Right kidney (tissue), 1 donor: ENCODE measurements around the gene CTPS2.
"Not testable (repeated sequence)": the region's sequence is repeated elsewhere in the genome, so short reads cannot be mapped to it uniquely, and the experiment has no call there.

Experiments
- DNase-seq: peaks from one replicate; pipeline ENCODE4 v3.0.0-alpha.2; 2016

CTPS2 gene

GRCh38 chrX:16653424-16653823 is 59.0 kb downstream of the CTPS2 start:
- DNase-seq = no peak

GRCh38 chrX:16651391-16652024 is 61.0 kb downstream of the CTPS2 start:
- DNase-seq = no peak

DNA sequence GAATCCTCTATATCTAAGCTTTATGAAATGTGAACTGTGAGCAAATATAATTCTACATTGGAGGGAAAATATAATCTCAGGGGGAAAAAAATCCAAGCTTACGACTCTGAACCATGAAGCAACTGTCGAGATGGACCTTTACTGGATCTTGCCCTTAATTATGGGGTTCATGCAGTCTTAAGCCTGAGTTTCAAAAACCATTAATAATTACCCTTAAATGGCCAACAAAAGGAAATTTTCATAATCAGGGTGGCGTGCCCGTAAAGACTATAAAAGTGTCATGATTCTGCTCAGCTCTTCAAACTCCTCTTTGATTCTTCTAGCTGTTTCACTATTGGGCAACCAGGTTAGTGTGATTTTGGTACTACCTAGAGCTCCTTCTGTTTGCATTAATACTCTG is 62.6 kb downstream of the CTPS2 start, which contains the start of gene S100G:
S100G (plus strand) TSS at position 301 of the 400 bp plus-strand sequence. CDS start 849 bp downstream, outside the sequence.
- no peak for DNase-seq

GRCh38 chrX:16646366-16647138 is 65.9 kb downstream of the CTPS2 start:
- DNase-seq = no peak

- DNase-seq = no peak
Observed at GRCh38 chrX:16643176-16643575, 69.3 kb downstream of the CTPS2 start.

- DNase-seq = no peak
Observed at GRCh38 chrX:16640823-16641222, 71.6 kb downstream of the CTPS2 start.

DNA sequence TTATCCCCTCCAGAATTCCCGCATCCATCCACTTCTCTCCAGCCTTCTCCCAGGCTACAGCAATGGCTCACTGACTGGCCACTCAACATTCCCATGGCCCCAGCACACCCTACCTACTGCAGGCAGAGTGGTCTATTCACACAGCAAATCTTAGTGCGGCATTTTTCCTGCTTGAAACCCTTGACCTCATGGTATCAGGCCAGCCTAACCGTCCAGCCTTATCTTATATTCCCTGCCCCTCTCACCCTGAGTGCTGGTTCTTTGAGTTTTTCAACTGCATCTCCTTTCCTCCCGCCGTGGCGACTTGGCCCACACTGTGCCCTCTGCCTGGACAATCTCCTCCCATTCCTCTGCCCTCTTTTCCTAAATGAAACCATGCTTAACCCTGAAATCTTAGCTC is 72.5 kb downstream of the CTPS2 start:
- DNase-seq = no peak

DNA sequence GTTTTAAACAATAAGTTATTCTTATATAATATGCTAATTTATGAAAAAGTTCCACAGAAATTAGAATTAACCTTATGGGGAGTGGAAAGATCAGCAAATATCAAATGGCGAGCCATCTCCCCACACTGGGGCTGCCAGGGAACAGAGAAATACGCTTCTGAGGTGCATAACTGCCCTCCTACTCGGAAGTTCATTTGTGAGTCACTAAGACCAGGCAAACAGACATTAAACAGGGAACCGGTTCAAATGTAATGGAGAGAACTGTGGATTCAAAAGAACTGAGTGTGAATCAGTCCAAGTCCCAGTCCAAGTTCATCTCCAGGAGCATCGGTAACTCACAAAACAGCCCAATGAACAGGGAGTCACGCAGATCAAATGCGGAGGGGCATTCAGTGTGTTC is 73.9 kb downstream of the CTPS2 start:
- DNase-seq = no peak

DNA sequence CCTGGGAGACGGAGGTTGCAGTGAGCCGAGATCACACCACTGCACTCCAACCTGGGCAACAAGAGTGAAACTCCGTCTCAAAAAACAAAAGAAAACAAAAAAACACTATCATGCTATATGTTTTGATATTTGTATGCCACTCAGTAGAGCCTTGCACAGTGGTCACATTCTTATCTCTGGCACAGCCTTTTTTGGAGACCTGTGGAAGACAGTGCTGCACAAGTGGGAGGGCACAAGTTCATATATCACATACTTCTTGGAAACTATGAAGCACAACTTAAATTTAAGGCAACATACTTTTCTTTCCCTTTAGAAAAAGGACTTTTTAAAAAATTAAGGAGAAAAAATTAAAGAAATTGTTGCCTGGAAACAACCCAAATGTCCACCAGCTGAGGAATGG is 76.9 kb downstream of the CTPS2 start:
- no peak for DNase-seq

DNA sequence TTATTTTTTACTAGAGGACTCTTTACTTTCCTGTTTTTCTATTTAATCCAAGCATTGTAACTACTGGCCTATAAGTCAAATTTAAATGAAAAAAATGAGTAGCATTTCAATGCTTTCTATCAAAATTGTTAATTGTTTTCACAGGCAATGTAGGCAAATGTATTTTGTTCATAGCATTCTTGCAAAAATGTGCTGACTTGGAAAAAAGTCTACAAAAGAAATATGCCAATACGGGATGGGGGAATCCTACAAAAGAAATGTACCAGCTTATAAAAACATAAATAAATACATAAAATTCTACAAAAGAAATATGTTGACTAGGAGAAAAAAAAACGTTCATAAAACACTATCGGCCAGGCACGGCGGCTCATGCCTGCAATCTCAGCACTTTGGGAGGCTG is 77.4 kb downstream of the CTPS2 start:
- DNase-seq = no peak

DNA sequence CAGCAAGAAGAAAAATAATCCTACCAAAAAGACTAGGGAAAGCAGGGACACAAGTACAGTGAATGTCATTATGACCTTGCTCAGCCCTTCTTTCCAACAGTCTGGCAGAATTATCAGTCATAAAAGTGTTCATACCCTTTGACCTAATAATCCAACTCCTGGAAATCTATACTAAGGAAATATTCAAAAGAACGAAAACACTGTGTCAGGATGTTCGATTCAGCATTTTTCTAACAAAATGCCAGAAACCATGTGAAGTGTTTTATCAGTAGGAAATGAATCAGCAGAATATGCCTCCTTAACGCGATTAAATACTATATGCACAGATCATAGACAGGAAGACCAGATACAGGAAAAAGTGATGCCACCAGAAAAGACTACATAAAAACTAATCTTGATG is 78.7 kb downstream of the CTPS2 start:
- no peak for DNase-seq

GRCh38 chrX:16629909-16630308 is 82.6 kb downstream of the CTPS2 start:
- DNase-seq = no peak

DNA sequence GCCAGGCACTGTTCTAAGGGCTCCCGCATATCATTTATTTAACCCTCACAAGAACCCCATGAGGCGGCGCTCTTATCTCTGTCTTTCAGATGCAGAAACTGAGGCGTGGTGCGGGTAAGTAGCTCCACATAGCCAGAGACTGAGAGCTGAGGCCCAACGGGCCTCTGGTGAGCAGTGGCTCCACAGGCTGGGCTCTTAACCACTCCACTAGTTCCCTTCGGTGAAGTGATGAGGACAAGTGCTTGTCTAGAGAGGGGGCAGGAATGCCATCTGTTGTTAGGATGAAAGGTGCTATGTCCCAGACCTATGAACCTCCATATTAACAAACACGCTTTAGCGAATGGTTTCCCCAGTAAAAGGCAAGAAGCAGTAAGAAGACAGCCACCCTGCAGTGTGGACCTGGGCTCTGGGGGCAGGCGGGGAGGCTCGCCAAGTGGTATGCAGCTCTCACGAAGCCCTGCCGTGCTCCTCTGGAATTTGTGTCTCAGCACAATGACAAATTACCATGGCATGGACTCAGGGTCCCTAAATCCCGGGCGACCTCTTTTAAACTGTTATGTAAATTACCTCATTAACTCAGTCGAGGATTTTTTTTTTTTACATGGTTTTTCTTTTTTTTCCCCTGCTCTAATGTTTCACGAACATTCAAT is 83.4 kb downstream of the CTPS2 start:
- no peak for DNase-seq

DNA sequence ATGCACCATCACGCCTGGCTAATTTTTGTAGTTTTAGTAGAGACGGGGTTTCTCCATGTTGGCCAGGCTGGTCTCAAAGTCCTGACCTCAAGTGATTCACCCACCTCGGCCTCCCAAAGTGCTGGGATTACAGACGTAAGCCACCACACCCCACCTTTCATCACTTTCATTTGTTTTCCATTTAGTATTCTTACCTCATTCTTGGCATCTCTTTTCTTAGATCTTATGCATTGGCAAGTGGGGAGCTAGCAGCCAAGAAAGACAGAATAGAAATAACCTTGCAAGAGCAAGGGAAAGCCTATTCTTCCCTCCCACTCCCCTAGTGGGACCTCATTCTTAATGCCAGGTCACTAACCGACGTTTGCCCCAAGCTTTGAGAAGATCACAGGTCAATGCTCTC is 84.0 kb downstream of the CTPS2 start:
- DNase-seq = not testable (repeated sequence)

- no peak for DNase-seq
Observed at GRCh38 chrX:16619024-16619423, 93.4 kb downstream of the CTPS2 start.

GRCh38 chrX:16618422-16618821 is 94.0 kb downstream of the CTPS2 start:
- no peak for DNase-seq

DNA sequence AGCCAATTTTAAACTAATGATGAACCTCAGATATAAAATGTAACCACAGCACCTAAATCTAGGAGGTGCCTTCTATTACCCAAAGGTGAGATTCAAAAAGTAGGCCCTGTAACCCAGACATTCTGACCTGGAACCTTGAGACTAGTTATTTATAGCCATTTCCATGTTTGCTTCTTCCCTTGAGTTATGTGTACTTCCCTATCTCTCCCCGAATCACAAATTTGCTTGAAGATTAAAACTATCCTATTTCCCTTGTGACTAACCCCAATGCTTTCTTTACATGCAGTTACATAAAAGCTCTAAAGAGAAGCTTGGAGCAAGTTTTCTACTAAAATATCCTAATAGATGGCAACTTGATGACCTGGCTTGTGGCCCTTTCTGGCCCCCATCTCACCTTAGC is 95.1 kb downstream of the CTPS2 start:
- DNase-seq = no peak

DNA sequence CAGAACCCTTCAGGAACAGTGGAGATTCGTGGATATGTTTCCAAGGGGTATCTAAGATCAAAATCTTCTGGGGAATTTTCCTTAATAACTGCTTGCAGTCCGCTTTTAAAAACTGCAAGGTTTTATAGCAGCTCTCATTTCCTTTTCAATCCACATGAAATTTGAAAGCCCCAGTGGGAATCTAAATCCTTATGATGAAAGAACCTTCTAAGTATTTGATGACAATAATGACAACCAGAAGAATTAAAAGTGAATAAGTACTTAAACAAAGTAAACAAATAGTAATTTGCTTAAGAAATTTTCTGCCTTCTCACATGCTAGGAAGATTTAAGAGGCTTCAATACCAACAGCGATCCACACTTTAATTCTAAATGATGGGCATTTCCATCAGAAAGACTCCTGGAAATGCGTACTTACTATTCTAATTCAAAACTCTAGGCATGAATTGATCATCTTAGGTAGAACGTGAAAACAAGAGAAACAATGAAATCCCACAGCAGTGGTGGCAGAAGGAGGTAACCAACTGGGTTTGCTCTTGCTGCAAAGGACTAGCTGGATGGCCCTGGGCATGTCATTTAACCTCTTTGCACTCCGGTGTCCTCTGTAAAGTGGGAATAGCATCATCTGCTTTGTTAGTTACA is 100.1 kb downstream of the CTPS2 start:
- no peak for DNase-seq

DNA sequence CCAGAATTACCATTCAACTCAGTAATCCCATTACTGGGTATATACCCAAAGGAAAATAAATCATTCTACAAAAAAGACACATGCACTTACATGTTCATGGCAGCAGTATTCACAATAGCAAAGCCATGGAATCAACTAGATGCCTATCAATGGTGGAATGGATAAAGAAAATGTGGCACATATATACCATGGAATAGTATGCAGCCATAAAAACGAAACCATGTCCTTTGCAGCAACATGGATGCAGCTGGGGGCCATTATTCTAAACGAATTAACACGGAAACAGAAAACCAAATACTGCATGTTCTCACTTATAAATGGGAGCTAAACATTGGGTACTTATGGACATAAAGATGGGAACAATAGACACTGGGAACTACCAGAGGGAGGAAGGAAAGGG is 101.8 kb downstream of the CTPS2 start:
- not testable (repeated sequence) for DNase-seq

DNA sequence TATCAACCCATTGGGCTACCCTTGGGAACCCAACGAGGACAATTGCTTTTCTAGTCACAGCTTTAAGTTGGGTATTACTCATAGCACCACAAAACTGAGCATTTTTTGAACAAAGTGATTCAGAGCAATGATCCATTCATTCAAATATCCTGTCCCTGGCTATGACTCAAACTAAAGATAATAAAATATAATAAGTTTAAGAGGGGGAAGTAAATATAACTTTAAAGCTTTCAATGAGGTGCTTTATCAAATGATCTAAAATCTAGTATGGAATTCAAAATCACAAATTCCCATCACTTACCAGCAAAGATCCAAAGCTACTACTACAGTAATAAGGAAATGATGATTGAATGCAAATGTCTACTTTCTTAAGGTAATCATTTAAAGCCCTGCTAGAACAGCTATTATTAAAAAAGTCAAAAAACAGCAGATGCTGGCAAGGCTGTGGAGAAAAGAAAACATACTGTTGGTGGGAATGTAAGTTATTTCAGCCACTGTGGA is 102.3 kb downstream of the CTPS2 start:
- no peak for DNase-seq

GRCh38 chrX:16606142-16606720 is 106.2 kb downstream of the CTPS2 start:
- DNase-seq = no peak

DNA sequence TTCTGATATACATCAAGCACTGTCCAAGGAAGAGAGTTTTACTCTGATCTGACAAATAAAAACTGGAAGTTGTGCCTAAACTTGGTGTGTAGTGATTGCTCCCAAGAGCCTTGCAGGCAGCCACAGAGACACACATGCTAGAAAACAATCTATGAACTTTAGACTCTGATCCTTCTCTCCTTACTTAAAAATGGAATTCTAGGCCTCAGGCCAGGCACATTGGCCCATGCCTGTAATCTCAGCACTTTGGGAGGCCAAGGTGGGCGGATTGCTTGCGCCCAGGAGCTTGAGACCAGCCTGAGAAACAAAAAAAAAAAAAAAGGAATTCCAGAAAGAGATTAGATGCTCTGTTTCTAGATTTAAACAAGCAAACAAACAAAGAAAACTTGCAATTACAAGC is 108.1 kb downstream of the CTPS2 start:
- no peak for DNase-seq

GRCh38 chrX:16603822-16604221 is 108.6 kb downstream of the CTPS2 start:
- no peak for DNase-seq
